ENCODE measurements around the gene SPINT3. TPM values are rescaled to one million over a fixed set of nuclear protein-coding genes. Genes with fewer than 3 reads are reported as not detected.

The SPINT3 gene
- total and polyA plus RNA-seq, 11 donors: not detected

DNA sequence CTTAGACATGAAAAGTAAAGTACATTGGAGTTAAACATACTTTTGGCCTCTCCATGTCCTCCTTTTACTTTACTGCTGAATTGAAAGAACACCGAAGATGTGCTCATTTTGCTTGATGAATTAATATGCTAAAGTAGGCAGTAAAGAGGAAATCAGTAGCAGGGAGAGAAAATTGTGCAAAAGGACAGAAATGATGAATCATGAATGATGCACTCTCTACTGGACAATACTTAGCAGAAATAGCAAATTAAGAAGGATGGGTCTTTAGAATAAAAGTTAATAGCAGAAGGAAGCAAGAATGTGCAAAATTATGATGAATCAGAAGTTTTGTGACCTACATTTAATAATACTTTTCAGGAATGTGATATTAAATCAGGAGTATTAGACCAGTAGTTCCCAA is 8.4 kb upstream of the SPINT3 start:
- no peak overlapping the region for H3K27ac ChIP-seq
- intact Hi-C loops (cut with DNase I): no loop called here
- no peak overlapping the region for H3K4me3 ChIP-seq
- no peaks in the 10 kb centered on the region for H3K9me3 ChIP-seq
- peaks cover 0 to 25% (median 0%) of the 10 kb centered on the region in 9 donors for H3K27me3 ChIP-seq
- DNase-seq (no peak), ATAC-seq (no peak)
- 68 to 81% (median 76%) methylated on average over 1 of the region's 1 CpG for WGBS, 4 donors
- no peaks in the 10 kb centered on the region for H3K4me1 ChIP-seq
- no peaks in the 10 kb centered on the region for H3K36me3 ChIP-seq
- no peak for TF ChIP-seq POLR2A (IDR thresholded peaks at IDR 0.05)
- TF ChIP-seq, protein P1, sequence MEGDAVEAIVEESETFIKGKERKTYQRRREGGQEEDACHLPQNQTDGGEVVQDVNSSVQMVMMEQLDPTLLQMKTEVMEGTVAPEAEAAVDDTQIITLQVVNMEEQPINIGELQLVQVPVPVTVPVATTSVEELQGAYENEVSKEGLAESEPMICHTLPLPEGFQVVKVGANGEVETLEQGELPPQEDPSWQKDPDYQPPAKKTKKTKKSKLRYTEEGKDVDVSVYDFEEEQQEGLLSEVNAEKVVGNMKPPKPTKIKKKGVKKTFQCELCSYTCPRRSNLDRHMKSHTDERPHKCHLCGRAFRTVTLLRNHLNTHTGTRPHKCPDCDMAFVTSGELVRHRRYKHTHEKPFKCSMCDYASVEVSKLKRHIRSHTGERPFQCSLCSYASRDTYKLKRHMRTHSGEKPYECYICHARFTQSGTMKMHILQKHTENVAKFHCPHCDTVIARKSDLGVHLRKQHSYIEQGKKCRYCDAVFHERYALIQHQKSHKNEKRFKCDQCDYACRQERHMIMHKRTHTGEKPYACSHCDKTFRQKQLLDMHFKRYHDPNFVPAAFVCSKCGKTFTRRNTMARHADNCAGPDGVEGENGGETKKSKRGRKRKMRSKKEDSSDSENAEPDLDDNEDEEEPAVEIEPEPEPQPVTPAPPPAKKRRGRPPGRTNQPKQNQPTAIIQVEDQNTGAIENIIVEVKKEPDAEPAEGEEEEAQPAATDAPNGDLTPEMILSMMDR (IDR thresholded peaks at IDR 0.05): no peak

DNA sequence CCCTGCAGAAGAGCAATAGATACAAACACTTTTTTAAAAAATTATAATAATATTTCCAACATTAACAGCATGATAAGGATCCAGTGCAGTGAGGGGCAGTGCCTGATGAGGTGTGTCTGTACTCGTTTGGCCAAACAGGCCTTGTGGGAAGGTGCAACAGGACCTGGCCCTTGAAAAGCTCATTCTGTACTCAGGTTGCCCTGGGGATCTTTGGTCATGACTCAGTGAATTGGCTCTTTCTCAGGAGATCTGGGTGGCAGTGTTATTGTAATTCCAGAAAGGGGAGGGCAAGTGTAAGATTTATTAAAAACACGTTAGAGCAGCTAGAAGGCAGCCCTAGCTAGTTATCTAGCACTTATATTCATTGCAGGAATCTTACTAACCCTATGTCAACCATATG is 2.9 kb upstream of the SPINT3 start:
- WGBS, 4 donors: 53 to 60% (median 58%) methylated on average over 2 of the region's 2 CpGs
- no peaks in the 10 kb centered on the region for H3K9me3 ChIP-seq
- no peak for ATAC-seq
- H3K4me1 ChIP-seq: no peaks in the 10 kb centered on the region
- no peak overlapping the region for H3K4me3 ChIP-seq
- DNase-seq: no peak
- no peak for TF ChIP-seq POLR2A (IDR thresholded peaks at IDR 0.05)
- TF ChIP-seq, protein P1 (IDR thresholded peaks at IDR 0.05): no peak
- H3K27me3 ChIP-seq: peaks cover 0 to 18% (median 1%) of the 10 kb centered on the region in 9 donors
- intact Hi-C loops (cut with DNase I): no loop called here
- no peaks in the 10 kb centered on the region for H3K36me3 ChIP-seq
- no peak overlapping the region for H3K27ac ChIP-seq

DNA sequence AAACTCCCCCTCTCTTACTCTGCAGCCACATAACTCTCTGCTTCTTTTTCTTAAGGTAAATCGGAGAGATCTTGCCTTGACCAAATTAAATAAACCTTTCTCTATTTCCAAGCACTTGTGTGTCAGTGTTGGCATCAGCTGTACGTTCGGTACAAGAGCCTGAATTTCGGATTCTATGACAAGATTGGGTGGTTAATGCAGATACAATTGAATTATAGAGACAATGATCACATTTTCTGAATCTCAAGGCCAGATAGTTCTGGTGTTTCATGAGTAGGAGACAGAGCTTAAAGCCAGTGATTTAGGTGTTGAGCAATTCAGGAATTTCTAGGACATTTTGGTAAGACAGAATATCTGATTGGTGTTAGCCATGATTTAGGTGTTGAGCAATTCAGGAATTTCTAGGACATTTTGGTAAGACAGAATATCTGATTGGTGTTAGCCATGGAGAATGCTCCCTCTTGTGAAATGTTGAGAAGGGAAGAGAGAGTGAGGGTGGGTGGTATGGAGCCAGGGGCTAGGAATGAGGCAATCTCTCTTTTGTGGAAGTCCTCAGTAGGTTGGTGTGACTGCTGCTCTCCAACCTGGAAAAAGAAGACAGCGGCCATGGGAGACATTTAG is 5.1 kb downstream of the SPINT3 start:
- no peaks in the 10 kb centered on the region for H3K4me1 ChIP-seq
- H3K9me3 ChIP-seq: no peaks in the 10 kb centered on the region
- TF ChIP-seq, protein P1 (IDR thresholded peaks at IDR 0.05): no peak
- no peak for TF ChIP-seq POLR2A (IDR thresholded peaks at IDR 0.05)
- no peak overlapping the region for H3K27ac ChIP-seq
- H3K36me3 ChIP-seq: no peaks in the 10 kb centered on the region
- intact Hi-C loops (cut with DNase I): no loop called here
- DNase-seq (no peak), ATAC-seq (no peak)
- H3K27me3 ChIP-seq: peaks cover 0 to 11% (median 6%) of the 10 kb centered on the region in 9 donors
- H3K4me3 ChIP-seq: no peak overlapping the region
- 65 to 75% (median 67%) methylated on average over 5 of the region's 5 CpGs for WGBS, 4 donors

DNA sequence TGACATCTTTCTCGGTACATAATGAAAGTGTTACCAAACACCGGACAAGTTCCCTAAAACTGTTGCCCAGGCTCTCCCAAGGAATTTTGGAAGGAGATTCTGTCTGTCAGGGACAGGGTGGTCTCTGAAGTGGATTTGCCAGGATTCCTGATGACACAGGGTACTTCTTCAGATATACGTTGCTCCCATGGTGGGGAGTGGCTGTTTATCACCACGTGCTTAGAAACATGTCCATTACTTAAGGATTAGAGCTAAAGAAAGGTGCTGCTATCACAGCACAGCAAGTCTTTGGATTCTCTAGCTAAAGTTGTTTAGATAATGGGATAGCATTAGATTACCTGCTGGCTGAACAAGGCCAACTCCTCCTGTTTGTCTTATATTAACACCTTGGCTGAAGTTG is 6.3 kb downstream of the SPINT3 start:
- intact Hi-C loops (cut with DNase I): no loop called here
- no peaks in the 10 kb centered on the region for H3K9me3 ChIP-seq
- H3K4me3 ChIP-seq: no peak overlapping the region
- TF ChIP-seq POLR2A (IDR thresholded peaks at IDR 0.05): no peak
- H3K36me3 ChIP-seq: no peaks in the 10 kb centered on the region
- no peak overlapping the region for H3K27ac ChIP-seq
- H3K4me1 ChIP-seq: no peaks in the 10 kb centered on the region
- H3K27me3 ChIP-seq: peaks cover 0 to 15% (median 9%) of the 10 kb centered on the region in 9 donors
- 48 to 58% (median 52%) methylated on average over 4 of the region's 4 CpGs for WGBS, 4 donors
- ATAC-seq: no peak
- no peak for DNase-seq
